Dendritic cell treated with granulocyte-macrophage colony-stimulating factor and Interleukin-4, amounts not matched to agents 40 ng/mL and 50 ng/mL, for 4 days (primary cell): ENCODE data around the gene UNC93A.
"Not testable (repeated sequence)": the region's sequence is repeated elsewhere in the genome, so short reads cannot be mapped to it uniquely, and the experiment has no call there.

Source experiments
- H3K27ac Mint-ChIP-seq: one replicate; pipeline ENCODE4 v1.8.0; 2022; ENCODE audit warnings: mild to moderate bottlenecking, mixed read lengths
- H3K27me3 Mint-ChIP-seq: one replicate; pipeline ENCODE4 v1.8.0; 2022; ENCODE audit warnings: mild to moderate bottlenecking, mixed read lengths
- H3K36me3 Mint-ChIP-seq: one replicate; pipeline ENCODE4 v1.8.0; 2022; ENCODE audit warnings: low read depth, mixed read lengths
- H3K4me1 Mint-ChIP-seq: one replicate; pipeline ENCODE4 v1.8.0; 2022; ENCODE audit warnings: low read depth, mixed read lengths
- H3K4me3 Mint-ChIP-seq: one replicate; pipeline ENCODE4 v1.8.0; 2022; ENCODE audit warnings: mild to moderate bottlenecking, moderate library complexity, mixed read lengths
- H3K9me3 Mint-ChIP-seq: one replicate; pipeline ENCODE4 v1.8.0; 2022; ENCODE audit warnings: mixed read lengths
- intact Hi-C: fragments of 100-400 bp; cut with micrococcal nuclease; formaldehyde crosslinking; loops from one replicate; pipeline ENCODE4 v1.15.0; 2022

The UNC93A gene

GRCh38 chr6:167321185-167321584 lies 30.1 kb downstream of the UNC93A start:
- H3K4me1 Mint-ChIP-seq, H3K9me3 Mint-ChIP-seq, intact Hi-C loops, H3K27ac Mint-ChIP-seq, H3K36me3 Mint-ChIP-seq, H3K4me3 Mint-ChIP-seq, H3K27me3 Mint-ChIP-seq: not testable (repeated sequence)

GRCh38 chr6:167323111-167323510 lies 32.0 kb downstream of the UNC93A start:
- no peak overlapping the region for H3K4me3 Mint-ChIP-seq
- no peaks in the 10 kb centered on the region for H3K36me3 Mint-ChIP-seq
- intact Hi-C loops = no loop called here
- H3K27ac Mint-ChIP-seq = no peak overlapping the region
- no peaks in the 10 kb centered on the region for H3K4me1 Mint-ChIP-seq
- no peaks in the 10 kb centered on the region for H3K9me3 Mint-ChIP-seq
- H3K27me3 Mint-ChIP-seq = no peaks in the 10 kb centered on the region

- H3K4me3 Mint-ChIP-seq = no peak overlapping the region
- no peaks in the 10 kb centered on the region for H3K4me1 Mint-ChIP-seq
- H3K27me3 Mint-ChIP-seq = no peaks in the 10 kb centered on the region
- H3K9me3 Mint-ChIP-seq = no peaks in the 10 kb centered on the region
- intact Hi-C loops = no loop called here
- no peaks in the 10 kb centered on the region for H3K36me3 Mint-ChIP-seq
- H3K27ac Mint-ChIP-seq = no peak overlapping the region
Observed at GRCh38 chr6:167324111-167324510, 33.0 kb downstream of the UNC93A start.

GRCh38 chr6:167325766-167326165 lies 34.7 kb downstream of the UNC93A start:
- H3K4me1 Mint-ChIP-seq = no peaks in the 10 kb centered on the region
- no peaks in the 10 kb centered on the region for H3K36me3 Mint-ChIP-seq
- intact Hi-C loops = no loop called here
- H3K27me3 Mint-ChIP-seq = no peaks in the 10 kb centered on the region
- no peak overlapping the region for H3K27ac Mint-ChIP-seq
- no peaks in the 10 kb centered on the region for H3K9me3 Mint-ChIP-seq
- H3K4me3 Mint-ChIP-seq = no peak overlapping the region

- no peaks in the 10 kb centered on the region for H3K4me1 Mint-ChIP-seq
- no peak overlapping the region for H3K4me3 Mint-ChIP-seq
- no peaks in the 10 kb centered on the region for H3K9me3 Mint-ChIP-seq
- no peak overlapping the region for H3K27ac Mint-ChIP-seq
- intact Hi-C loops = no loop called here
- no peaks in the 10 kb centered on the region for H3K27me3 Mint-ChIP-seq
- H3K36me3 Mint-ChIP-seq = no peaks in the 10 kb centered on the region
Observed at GRCh38 chr6:167327391-167327790, 36.3 kb downstream of the UNC93A start.

GRCh38 chr6:167328086-167328485 lies 37.0 kb downstream of the UNC93A start:
- no peaks in the 10 kb centered on the region for H3K4me1 Mint-ChIP-seq
- no peak overlapping the region for H3K27ac Mint-ChIP-seq
- no peak overlapping the region for H3K4me3 Mint-ChIP-seq
- H3K27me3 Mint-ChIP-seq = no peaks in the 10 kb centered on the region
- H3K36me3 Mint-ChIP-seq = no peaks in the 10 kb centered on the region
- intact Hi-C loops = no loop called here
- no peaks in the 10 kb centered on the region for H3K9me3 Mint-ChIP-seq

- no peak overlapping the region for H3K27ac Mint-ChIP-seq
- no peaks in the 10 kb centered on the region for H3K4me1 Mint-ChIP-seq
- no peaks in the 10 kb centered on the region for H3K9me3 Mint-ChIP-seq
- no peak overlapping the region for H3K4me3 Mint-ChIP-seq
- H3K27me3 Mint-ChIP-seq = no peaks in the 10 kb centered on the region
- intact Hi-C loops = no loop called here
- no peaks in the 10 kb centered on the region for H3K36me3 Mint-ChIP-seq
Observed at GRCh38 chr6:167329014-167329413, 37.9 kb downstream of the UNC93A start.

GRCh38 chr6:167330750-167331149 lies 39.6 kb downstream of the UNC93A start:
- intact Hi-C loops = no loop called here
- H3K36me3 Mint-ChIP-seq = no peaks in the 10 kb centered on the region
- H3K27me3 Mint-ChIP-seq = no peaks in the 10 kb centered on the region
- no peaks in the 10 kb centered on the region for H3K9me3 Mint-ChIP-seq
- H3K4me1 Mint-ChIP-seq = no peaks in the 10 kb centered on the region
- no peak overlapping the region for H3K27ac Mint-ChIP-seq
- H3K4me3 Mint-ChIP-seq = no peak overlapping the region

- Mint-ChIP-seq H3K27me3 (no peaks in the 10 kb centered on the region), H3K9me3 (no peaks in the 10 kb centered on the region), H3K27ac (no peak overlapping the region), H3K36me3 (no peaks in the 10 kb centered on the region), H3K4me3 (no peak overlapping the region), H3K4me1 (no peaks in the 10 kb centered on the region)
- intact Hi-C loops = no loop called here
Observed at GRCh38 chr6:167331565-167331964, 40.5 kb downstream of the UNC93A start.

- intact Hi-C loops = no loop called here
- no peak overlapping the region for H3K4me3 Mint-ChIP-seq
- no peaks in the 10 kb centered on the region for H3K9me3 Mint-ChIP-seq
- H3K36me3 Mint-ChIP-seq = no peaks in the 10 kb centered on the region
- H3K27ac Mint-ChIP-seq = no peak overlapping the region
- no peaks in the 10 kb centered on the region for H3K27me3 Mint-ChIP-seq
- H3K4me1 Mint-ChIP-seq = no peaks in the 10 kb centered on the region
Observed at GRCh38 chr6:167336844-167337630, 45.9 kb downstream of the UNC93A start.

- no peak overlapping the region for H3K27ac Mint-ChIP-seq
- no peaks in the 10 kb centered on the region for H3K27me3 Mint-ChIP-seq
- H3K9me3 Mint-ChIP-seq = no peaks in the 10 kb centered on the region
- no peaks in the 10 kb centered on the region for H3K36me3 Mint-ChIP-seq
- H3K4me1 Mint-ChIP-seq = no peaks in the 10 kb centered on the region
- no peak overlapping the region for H3K4me3 Mint-ChIP-seq
- intact Hi-C loops = no loop called here
Observed at GRCh38 chr6:167337675-167338449, 46.7 kb downstream of the UNC93A start.

- Mint-ChIP-seq H3K27ac (no peak overlapping the region), H3K9me3 (no peaks in the 10 kb centered on the region), H3K4me3 (no peak overlapping the region), H3K4me1 (no peaks in the 10 kb centered on the region), H3K27me3 (no peaks in the 10 kb centered on the region), H3K36me3 (no peaks in the 10 kb centered on the region)
- intact Hi-C loops = no loop called here
Observed at GRCh38 chr6:167338541-167339117, 47.5 kb downstream of the UNC93A start.

GRCh38 chr6:167341038-167341583 lies 50.0 kb downstream of the UNC93A start:
- intact Hi-C loops = no loop called here
- Mint-ChIP-seq H3K36me3 (no peaks in the 10 kb centered on the region), H3K4me3 (no peak overlapping the region), H3K27me3 (peaks cover 5% of the 10 kb centered on the region), H3K9me3 (no peaks in the 10 kb centered on the region), H3K4me1 (no peaks in the 10 kb centered on the region), H3K27ac (no peak overlapping the region)
